ENCODE measurements around the gene GRAMD4. TPM values are rescaled to one million over a fixed set of nuclear protein-coding genes. Genes with fewer than 3 reads are reported as not detected.

GRAMD4 gene
- total RNA-seq, 1 experiment from 2014 or later = 19.8 TPM

DNA sequence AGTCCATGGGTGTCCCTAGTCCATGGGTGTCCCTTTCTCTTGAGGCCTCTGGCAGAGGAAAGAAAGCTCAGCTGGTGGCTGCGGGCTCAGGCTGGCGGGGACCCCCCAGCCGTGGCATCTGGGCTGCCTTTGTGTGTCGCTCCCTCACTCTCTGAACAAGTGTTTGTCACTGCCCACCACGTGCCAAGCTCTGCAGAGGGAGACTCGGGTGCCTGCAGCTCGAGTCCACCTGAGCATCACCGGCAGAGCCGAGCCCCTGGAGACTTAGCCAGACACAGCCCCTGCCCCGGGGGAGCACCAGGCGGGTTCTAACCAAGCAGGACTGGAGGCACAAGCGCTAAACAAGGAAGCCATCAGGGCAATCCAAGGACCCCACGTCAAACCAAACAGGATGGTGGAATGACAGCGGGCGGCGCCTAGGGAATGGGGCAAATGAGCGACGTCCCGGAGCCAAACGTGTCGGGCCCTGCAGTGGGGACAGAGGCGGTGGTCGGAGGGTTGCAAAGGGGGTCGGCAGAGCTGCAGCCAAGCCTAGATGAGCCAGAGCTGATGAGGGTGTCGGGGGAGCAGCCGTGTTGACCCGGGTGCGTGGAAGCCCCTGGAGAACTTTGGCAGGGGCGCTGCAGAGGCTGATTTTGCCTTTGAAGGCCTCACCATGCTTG lies 2.1 kb upstream of the GRAMD4 start:
- H3K56ac ChIP-seq (ENCODE audit: insufficient read length, low read depth, low read length) = no peak overlapping the region
- no peak overlapping the region for H2BK15ac ChIP-seq (ENCODE audit: low read depth, low read length)
- Mint-ChIP-seq H3K36me3 (ENCODE audit: insufficient read depth in 1 of 3, low read depth in 3 of 3) (no peaks in the 10 kb centered on the region), H3K27ac (no peak overlapping the region), H3K4me3 (no peak overlapping the region), H3K27me3 (ENCODE audit: low read depth) (no peaks in the 10 kb centered on the region), H3K9me3 (peaks cover 0 to 5% of the 10 kb centered on the region in 2 experiments; a peak in 1 of 5 replicates), H3K4me1 (peaks cover 10 to 13% of the 10 kb centered on the region in 2 experiments)
- no peak overlapping the region for H3K4me2 ChIP-seq (ENCODE audit: insufficient read depth, insufficient read length, low read length)
- TF ChIP-seq, protein P1, sequence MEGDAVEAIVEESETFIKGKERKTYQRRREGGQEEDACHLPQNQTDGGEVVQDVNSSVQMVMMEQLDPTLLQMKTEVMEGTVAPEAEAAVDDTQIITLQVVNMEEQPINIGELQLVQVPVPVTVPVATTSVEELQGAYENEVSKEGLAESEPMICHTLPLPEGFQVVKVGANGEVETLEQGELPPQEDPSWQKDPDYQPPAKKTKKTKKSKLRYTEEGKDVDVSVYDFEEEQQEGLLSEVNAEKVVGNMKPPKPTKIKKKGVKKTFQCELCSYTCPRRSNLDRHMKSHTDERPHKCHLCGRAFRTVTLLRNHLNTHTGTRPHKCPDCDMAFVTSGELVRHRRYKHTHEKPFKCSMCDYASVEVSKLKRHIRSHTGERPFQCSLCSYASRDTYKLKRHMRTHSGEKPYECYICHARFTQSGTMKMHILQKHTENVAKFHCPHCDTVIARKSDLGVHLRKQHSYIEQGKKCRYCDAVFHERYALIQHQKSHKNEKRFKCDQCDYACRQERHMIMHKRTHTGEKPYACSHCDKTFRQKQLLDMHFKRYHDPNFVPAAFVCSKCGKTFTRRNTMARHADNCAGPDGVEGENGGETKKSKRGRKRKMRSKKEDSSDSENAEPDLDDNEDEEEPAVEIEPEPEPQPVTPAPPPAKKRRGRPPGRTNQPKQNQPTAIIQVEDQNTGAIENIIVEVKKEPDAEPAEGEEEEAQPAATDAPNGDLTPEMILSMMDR (conservative IDR thresholded peaks at IDR 0.05) = no peak
- H3K9ac ChIP-seq (ENCODE audit: extremely low read depth, insufficient read length, low read length) = no peak overlapping the region
- no peak overlapping the region for H4K8ac ChIP-seq (replicated peaks; ENCODE audit: insufficient read length, low read depth, low read length)
- H3K23ac ChIP-seq (ENCODE audit: insufficient read length, low read depth, low read length) = no peak overlapping the region
- no peak overlapping the region for H3K14ac ChIP-seq (ENCODE audit: insufficient read depth, low read length)
- no peaks in the 10 kb centered on the region for H3K79me2 ChIP-seq (ENCODE audit: insufficient read depth, low read length)
- no peak overlapping the region for H2AK5ac ChIP-seq (ENCODE audit: insufficient read length, low read length)
- no peaks in the 10 kb centered on the region for H3K27me3 ChIP-seq (ENCODE audit: insufficient read depth, low read length)
- H4K91ac ChIP-seq (ENCODE audit: insufficient read length, low read depth, low read length) = no peak overlapping the region
- no peak overlapping the region for H2BK20ac ChIP-seq (ENCODE audit: low read depth, low read length, poor library complexity, severe bottlenecking)
- no peak overlapping the region for H3K4ac ChIP-seq (ENCODE audit: low read depth, low read length)
- no peaks in the 10 kb centered on the region for H3K4me1 ChIP-seq (ENCODE audit: insufficient read depth, low read length)
- no peak overlapping the region for H2AFZ ChIP-seq (ENCODE audit: low read length)
- no peak overlapping the region for H2BK120ac ChIP-seq (ENCODE audit: low read depth, low read length, poor library complexity, severe bottlenecking)
- H3K27ac ChIP-seq (ENCODE audit: insufficient read length, low read depth, low read length) = no peak overlapping the region
- no peak overlapping the region for H3K18ac ChIP-seq (ENCODE audit: insufficient read length, low read depth, low read length)
- WGBS (ENCODE audit: extremely low coverage, insufficient read length, low lambda C conversion rate) = no CpG with 5 or more reads among the region's 29 CpGs
- no peak for DNase-seq
- no peaks in the 10 kb centered on the region for H3K79me1 ChIP-seq (ENCODE audit: insufficient read depth, low read depth, low read length, poor library complexity, severe bottlenecking)
- no peak overlapping the region for H3T11ph ChIP-seq (ENCODE audit: low read length)
- H4K20me1 ChIP-seq (ENCODE audit: control insufficient read depth, insufficient read depth, insufficient read length) = no peaks in the 10 kb centered on the region
- no peak overlapping the region for H2BK12ac ChIP-seq (ENCODE audit: insufficient read length, low read depth, low read length)
- H3K9me3 ChIP-seq (ENCODE audit: control insufficient read depth, low read depth, low read length) = no peaks in the 10 kb centered on the region
- no peak overlapping the region for H2BK5ac ChIP-seq (ENCODE audit: insufficient read length, low read length)
- H3K23me2 ChIP-seq (ENCODE audit: insufficient read length, low read depth, low read length, poor library complexity, severe bottlenecking) = no peaks in the 10 kb centered on the region
- no peak overlapping the region for H4K5ac ChIP-seq (ENCODE audit: insufficient read length, low read depth, low read length)

Data from H9 (cell line).